NCI-H1417 treated with DMSO at 0.1 percent for 48 hours (cell line): ENCODE results near the gene CADM2.

Experiments used
- DNase-seq: peaks from one replicate; lab custom pipeline; 2025; lab: John Stamatoyannopoulos, UW

Gene CADM2

GRCh38 chr3:85801955-85802354 lies 843.2 kb downstream of the CADM2 start:
- peak; percentile 41 for DNase-seq

DNA sequence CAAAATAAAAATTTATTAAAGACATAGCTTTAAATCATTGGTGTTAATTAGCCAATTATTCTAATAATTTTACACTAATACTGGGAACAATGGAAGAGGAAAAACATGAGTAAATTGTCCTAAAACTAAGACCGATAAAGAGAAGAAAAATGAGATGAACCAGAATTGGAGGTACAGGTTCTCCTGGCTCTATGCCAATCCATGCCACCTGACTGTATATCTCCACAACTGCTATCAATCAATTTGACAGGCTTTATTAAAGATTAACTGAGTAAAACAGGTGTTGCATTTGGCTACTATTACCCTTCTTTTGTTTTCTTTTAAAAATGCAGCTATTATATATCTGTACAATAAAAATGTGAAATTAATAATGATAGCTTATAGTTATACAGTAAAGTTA lies 850.0 kb downstream of the CADM2 start:
- peak; percentile 99 for DNase-seq

- DNase-seq = peak; percentile 63
Measured at GRCh38 chr3:85821130-85821756, 862.5 kb downstream of the CADM2 start.

DNA sequence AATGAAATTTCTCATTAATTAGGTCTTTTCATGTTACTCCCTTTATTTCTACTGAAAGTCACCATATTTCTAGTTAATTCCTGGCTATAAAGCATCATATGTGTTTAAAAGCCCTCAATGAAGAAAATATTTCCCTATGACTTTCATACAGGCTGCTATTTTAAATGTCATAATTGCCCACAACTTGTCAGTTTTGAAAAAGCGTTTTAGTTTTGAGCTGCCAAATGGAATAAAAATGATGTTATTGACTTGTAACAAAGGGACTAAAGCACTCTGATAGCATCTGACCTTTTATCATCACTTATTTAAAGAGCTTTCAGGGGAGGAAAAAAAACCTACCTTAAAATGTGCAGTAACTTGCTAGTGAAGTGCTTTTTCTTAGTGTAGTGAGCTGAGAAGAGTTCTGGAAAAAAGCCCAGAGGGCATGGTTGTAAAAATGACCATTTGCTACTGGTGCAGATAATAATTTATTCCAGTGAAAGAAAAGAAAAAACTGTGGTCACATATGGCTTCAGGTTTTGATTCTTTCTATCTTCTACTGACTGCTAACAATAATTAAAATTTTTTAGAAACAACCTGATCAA lies 877.2 kb downstream of the CADM2 start:
- no peak for DNase-seq

GRCh38 chr3:85837402-85837801 lies 878.6 kb downstream of the CADM2 start:
- DNase-seq = no peak

GRCh38 chr3:85838921-85839320 lies 880.1 kb downstream of the CADM2 start:
- DNase-seq = peak; percentile 93

GRCh38 chr3:85842081-85842480 lies 883.3 kb downstream of the CADM2 start:
- DNase-seq = no peak

- no peak for DNase-seq
Measured at GRCh38 chr3:85846940-85847339, 888.2 kb downstream of the CADM2 start.

- DNase-seq = no peak
Measured at GRCh38 chr3:85851071-85851470, 892.3 kb downstream of the CADM2 start.

- no peak for DNase-seq
Measured at GRCh38 chr3:85853805-85854204, 895.0 kb downstream of the CADM2 start.

- no peak for DNase-seq
Measured at GRCh38 chr3:85862893-85863455, 904.2 kb downstream of the CADM2 start.

DNA sequence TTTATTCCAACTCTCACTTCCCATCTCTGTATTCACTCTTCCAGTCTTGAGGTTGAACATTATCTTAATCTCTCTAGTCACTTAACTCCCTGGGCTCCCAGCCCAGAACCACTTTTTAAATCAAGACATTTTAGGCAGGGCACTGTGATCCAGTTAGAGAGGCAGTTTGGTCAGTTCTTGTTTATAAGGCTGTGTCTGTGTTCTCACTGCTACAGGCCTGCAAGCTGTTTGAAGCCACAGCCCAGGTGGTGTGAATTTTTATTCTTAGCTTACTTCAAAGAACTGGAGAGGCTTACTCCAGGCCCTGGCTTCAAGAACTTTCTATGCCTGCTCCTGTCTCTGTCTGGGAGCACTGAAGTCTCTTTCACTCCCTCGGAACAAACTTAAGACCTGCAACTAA lies 906.1 kb downstream of the CADM2 start:
- no peak for DNase-seq

DNA sequence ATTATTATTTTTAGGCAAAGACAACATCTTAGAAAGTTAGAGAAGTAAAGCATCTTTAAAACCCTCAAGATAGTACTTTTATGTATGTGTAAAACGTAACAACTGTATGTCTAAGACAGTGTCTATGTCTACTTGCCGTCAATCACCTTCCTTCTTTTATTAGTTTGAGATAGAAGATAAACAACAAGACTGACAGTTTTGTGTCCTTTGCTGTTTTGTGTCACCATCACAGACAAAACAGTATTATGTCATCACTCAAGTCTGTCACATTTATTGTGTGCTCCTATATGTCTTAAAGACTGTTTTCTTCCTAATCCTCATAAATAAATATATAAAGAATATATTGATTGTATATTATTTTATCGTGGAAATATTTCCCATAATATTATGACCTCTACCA lies 908.3 kb downstream of the CADM2 start:
- no peak for DNase-seq

DNA sequence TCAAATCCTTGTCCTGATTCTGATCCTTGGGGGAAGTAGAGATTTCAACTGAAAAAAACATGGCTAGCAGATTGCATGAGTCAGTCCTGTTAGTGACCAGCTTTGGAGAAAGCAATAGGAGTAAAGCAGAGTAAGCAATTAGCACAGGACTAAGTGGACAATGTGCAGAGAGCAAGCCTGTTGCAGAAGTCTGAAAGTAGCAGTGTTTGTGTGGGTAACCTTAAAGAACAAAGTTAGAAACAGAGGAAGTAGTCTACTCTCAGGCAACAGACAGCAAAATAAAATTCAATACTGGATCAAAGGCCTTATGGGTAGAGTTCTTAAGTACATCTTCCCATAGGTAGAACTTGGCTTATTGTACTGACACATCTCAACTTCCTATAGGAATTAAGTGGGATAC lies 916.8 kb downstream of the CADM2 start:
- DNase-seq = no peak

DNA sequence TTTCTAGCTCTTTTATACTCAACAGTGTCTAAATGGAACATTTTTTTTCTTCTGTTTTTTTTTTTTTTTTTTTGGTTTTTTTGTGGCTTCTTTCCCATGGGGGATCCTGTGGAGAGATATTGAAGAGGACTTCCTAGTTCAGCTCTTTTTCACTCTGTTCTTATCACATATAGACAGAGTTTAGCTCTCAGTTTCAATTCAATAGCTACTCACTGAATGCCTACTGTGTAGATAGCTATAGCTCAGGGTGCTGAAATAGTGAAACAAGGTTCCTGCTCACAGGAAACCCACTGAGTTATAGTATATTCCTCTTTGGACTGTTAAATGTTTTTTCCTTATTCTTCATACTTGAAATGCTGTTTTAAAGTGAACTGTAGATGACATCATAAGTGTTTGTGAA lies 918.8 kb downstream of the CADM2 start:
- DNase-seq = no peak

GRCh38 chr3:85881833-85882393 lies 923.1 kb downstream of the CADM2 start:
- DNase-seq = no peak

GRCh38 chr3:85890043-85890555 lies 931.3 kb downstream of the CADM2 start:
- DNase-seq = no peak

DNA sequence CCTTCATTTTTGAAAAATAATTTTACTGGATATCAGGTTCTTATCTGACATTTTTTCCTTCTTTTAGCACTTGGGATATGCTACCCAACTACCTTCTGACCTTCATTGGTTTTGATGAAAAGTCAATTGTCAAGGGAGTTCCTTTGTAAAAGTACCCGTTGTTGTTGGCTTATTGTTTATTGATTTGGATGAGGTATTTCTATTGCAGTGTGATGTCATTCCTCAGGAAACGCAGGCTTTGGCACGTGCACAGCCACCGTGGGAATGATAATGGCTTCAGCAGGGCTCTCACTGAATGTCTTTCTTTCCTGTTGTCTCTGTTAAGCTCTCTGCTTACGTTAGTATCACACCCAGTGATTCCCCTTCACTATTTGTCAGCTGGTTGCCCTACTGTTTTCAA lies 944.6 kb downstream of the CADM2 start:
- no peak for DNase-seq

DNA sequence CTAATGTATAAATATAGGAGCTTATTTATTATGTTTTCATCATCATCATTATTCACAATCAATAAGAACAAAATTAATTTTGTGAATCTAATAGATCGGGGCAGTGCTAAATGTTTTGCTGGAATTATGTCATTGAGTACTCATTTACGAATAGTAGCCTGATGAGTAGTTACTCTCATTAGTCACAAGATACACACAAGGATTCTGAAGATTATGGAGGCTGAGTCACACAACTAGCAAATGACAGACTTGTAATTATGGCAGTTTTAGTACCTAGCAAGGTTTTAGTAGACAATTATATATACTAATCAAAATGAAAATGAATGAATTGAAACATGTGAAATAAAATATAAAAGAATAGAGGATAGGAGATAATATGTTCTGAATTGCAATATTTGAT lies 954.2 kb downstream of the CADM2 start:
- DNase-seq = no peak

- DNase-seq = no peak
Measured at GRCh38 chr3:85922374-85922773, 963.6 kb downstream of the CADM2 start.

DNA sequence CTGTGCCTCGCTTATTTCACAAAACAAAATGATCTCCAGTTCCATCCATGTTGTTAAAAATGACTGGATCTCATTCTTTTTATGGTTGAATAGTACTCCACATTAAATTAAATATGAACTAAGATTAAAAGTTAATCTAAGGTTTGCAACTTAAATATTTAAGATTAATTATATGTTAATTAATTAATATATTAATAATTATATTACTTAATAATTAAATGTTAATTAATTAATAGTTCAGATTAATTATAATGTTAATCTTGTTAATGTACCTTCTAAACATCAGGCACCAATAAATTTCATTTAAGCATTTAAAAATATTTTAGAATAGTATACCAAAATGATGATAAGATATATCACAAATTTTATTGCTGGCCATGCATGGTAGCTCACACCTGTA lies 971.9 kb downstream of the CADM2 start:
- no peak for DNase-seq

- DNase-seq = no peak
Measured at GRCh38 chr3:85933326-85933725, 974.5 kb downstream of the CADM2 start.

- DNase-seq = no peak
Measured at GRCh38 chr3:85935171-85935570, 976.4 kb downstream of the CADM2 start.
